Measurements from ENCODE around the gene KLF13. TPM values are rescaled to one million over a fixed set of nuclear protein-coding genes. Genes with fewer than 3 reads are reported as not detected.

Gene KLF13
- total RNA-seq, 1 experiment from 2014 or later = 22.1 TPM

DNA sequence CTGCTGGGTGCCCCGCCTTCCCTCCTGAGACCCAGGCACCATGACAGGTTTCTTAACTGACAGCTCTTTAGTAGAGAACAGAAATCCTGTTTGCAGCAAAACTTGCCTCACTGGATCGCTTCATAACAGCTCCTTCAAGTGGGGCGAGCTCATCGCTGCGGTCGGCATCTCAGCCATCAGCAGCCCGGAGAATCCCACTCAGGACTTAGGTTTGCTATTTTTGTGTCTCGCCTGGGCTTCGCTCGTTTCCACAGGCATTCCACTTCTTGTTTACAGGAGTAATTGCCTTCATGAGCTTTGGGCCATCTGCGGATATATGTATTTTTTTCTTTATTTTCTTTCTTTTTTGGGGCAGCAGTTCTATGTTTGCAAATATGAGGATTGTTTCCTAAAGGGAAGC is 15.7 kb downstream of the KLF13 start:
- Histone ChIP-seq H3K4me3 (ENCODE audit: low read depth, low read length, poor library complexity, severe bottlenecking) (no peak overlapping the region), H3K36me3 (ENCODE audit: insufficient read depth, low read length, poor library complexity, severe bottlenecking) (no peaks in the 10 kb centered on the region), H3K27ac (ENCODE audit: low read depth, low read length, poor library complexity, severe bottlenecking) (no peak overlapping the region), H3K4me1 (ENCODE audit: insufficient read depth, low read length, poor library complexity, severe bottlenecking) (peaks cover 25% of the 10 kb centered on the region), H3K9me3 (ENCODE audit: low read depth, low read length, poor library complexity, severe bottlenecking) (no peaks in the 10 kb centered on the region), H3K27me3 (replicated peaks; ENCODE audit: insufficient read depth, low read depth, low read length, poor library complexity) (no peaks in the 10 kb centered on the region)
- CTCF ChIA-PET = no interaction called here
- intact Hi-C loops (cut with micrococcal nuclease; ENCODE audit: unreplicated experiment) = no loop called here
- no peak for TF ChIP-seq EZH2 (IDR thresholded peaks at IDR 0.05; ENCODE audit: borderline replicate concordance, low read depth, low read length, poor library complexity, severe bottlenecking)
- TF ChIP-seq, protein P1, sequence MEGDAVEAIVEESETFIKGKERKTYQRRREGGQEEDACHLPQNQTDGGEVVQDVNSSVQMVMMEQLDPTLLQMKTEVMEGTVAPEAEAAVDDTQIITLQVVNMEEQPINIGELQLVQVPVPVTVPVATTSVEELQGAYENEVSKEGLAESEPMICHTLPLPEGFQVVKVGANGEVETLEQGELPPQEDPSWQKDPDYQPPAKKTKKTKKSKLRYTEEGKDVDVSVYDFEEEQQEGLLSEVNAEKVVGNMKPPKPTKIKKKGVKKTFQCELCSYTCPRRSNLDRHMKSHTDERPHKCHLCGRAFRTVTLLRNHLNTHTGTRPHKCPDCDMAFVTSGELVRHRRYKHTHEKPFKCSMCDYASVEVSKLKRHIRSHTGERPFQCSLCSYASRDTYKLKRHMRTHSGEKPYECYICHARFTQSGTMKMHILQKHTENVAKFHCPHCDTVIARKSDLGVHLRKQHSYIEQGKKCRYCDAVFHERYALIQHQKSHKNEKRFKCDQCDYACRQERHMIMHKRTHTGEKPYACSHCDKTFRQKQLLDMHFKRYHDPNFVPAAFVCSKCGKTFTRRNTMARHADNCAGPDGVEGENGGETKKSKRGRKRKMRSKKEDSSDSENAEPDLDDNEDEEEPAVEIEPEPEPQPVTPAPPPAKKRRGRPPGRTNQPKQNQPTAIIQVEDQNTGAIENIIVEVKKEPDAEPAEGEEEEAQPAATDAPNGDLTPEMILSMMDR (conservative IDR thresholded peaks at IDR 0.05; ENCODE audit: low read depth, low read length) = no peak
- no peak for DNase-seq (ENCODE audit: low spot score)
- BruUV-seq (replicated peaks) = no TSS peak
- POLR2A ChIA-PET (ENCODE audit: low non-redundant PET) = no interaction called here

DNA sequence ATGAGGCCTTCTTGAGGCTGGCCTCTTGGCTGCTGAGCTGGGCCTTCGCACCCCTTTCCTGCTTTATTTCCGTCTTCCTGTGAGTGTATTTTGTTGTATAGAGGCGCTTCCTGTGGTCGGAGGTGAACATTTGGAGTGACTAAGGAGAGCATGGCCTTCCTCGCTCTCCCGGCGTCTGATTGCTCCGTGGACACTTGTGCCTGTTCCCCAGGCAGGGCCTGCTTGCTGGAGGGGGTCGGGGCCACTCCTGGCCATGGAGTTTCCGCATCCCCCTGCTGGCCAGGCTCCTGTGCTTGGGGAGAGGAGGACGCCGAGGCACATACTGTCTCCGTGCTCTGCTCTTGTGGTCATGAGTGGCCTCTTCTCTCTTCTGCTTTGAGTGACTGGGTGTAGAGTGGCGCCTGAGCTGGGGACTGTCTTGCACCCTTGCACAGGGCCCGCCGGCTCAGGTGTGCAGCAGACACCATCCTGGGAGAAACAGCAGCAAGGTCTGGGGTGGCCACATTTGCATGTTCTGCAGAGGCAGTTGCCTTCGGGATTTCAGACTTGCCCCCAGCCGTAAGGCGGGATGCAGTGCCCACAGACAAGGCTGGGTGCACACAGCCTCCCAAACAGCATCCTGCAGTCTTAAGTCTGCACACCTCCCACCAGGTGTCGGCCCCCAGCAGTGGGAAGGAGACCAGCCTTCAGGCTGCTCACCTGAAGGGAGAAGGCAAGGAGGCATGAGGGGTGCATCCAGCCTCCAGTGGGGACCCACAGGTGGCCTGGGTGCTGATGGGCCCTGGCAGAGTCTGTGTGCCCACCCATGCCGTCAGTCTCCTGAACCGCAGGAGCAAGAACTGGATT is 16.4 kb downstream of the KLF13 start:
- H3K27ac ChIP-seq (ENCODE audit: low read depth, low read length, poor library complexity, severe bottlenecking) = no peak overlapping the region
- ChIA-PET POLR2A (ENCODE audit: low non-redundant PET) (no interaction called here), CTCF (no interaction called here)
- no peak overlapping the region for H3K4me3 ChIP-seq (ENCODE audit: low read depth, low read length, poor library complexity, severe bottlenecking)
- H3K36me3 ChIP-seq (ENCODE audit: insufficient read depth, low read length, poor library complexity, severe bottlenecking) = no peaks in the 10 kb centered on the region
- BruUV-seq (replicated peaks) = no TSS peak
- intact Hi-C loops (cut with micrococcal nuclease; ENCODE audit: unreplicated experiment) = no loop called here
- TF ChIP-seq EZH2 (IDR thresholded peaks at IDR 0.05; ENCODE audit: borderline replicate concordance, low read depth, low read length, poor library complexity, severe bottlenecking) = no peak
- TF ChIP-seq, protein P1 (conservative IDR thresholded peaks at IDR 0.05; ENCODE audit: low read depth, low read length) = no peak
- no peaks in the 10 kb centered on the region for H3K9me3 ChIP-seq (ENCODE audit: low read depth, low read length, poor library complexity, severe bottlenecking)
- DNase-seq (ENCODE audit: low spot score) = no peak
- no peaks in the 10 kb centered on the region for H3K27me3 ChIP-seq (replicated peaks; ENCODE audit: insufficient read depth, low read depth, low read length, poor library complexity)
- H3K4me1 ChIP-seq (ENCODE audit: insufficient read depth, low read length, poor library complexity, severe bottlenecking) = peaks cover 22% of the 10 kb centered on the region

GRCh38 chr15:31343831-31344230 is 17.2 kb downstream of the KLF13 start:
- Histone ChIP-seq H3K27me3 (replicated peaks; ENCODE audit: insufficient read depth, low read depth, low read length, poor library complexity) (no peaks in the 10 kb centered on the region), H3K4me1 (ENCODE audit: insufficient read depth, low read length, poor library complexity, severe bottlenecking) (peaks cover 14% of the 10 kb centered on the region), H3K4me3 (ENCODE audit: low read depth, low read length, poor library complexity, severe bottlenecking) (no peak overlapping the region), H3K27ac (ENCODE audit: low read depth, low read length, poor library complexity, severe bottlenecking) (no peak overlapping the region), H3K36me3 (ENCODE audit: insufficient read depth, low read length, poor library complexity, severe bottlenecking) (no peaks in the 10 kb centered on the region), H3K9me3 (ENCODE audit: low read depth, low read length, poor library complexity, severe bottlenecking) (no peaks in the 10 kb centered on the region)
- DNase-seq (ENCODE audit: low spot score) = no peak
- CTCF ChIA-PET = no interaction called here
- TF ChIP-seq EZH2 (IDR thresholded peaks at IDR 0.05; ENCODE audit: borderline replicate concordance, low read depth, low read length, poor library complexity, severe bottlenecking) = no peak
- TF ChIP-seq, protein P1 (conservative IDR thresholded peaks at IDR 0.05; ENCODE audit: low read depth, low read length) = no peak
- intact Hi-C loops (cut with micrococcal nuclease; ENCODE audit: unreplicated experiment) = no loop called here
- POLR2A ChIA-PET (ENCODE audit: low non-redundant PET) = no interaction called here
- no TSS peak for BruUV-seq (replicated peaks)
